Neural crest cell (in vitro differentiated cells): ENCODE results near the gene UBE2K. TPM values are rescaled to one million over a fixed set of nuclear protein-coding genes. Genes with fewer than 3 reads are reported as not detected.
"Not testable (repeated sequence)": the region's sequence is repeated elsewhere in the genome, so short reads cannot be mapped to it uniquely, and the experiment has no call there.

Source experiments
- DNase-seq: peaks from one replicate; pipeline ENCODE4 v3.0.0; 2021; ENCODE audit warnings: low read depth, mixed read lengths, low spot score
- H3K27ac Mint-ChIP-seq: one replicate; pipeline ENCODE4 v1.8.0; 2021; ENCODE audit warnings: mild to moderate bottlenecking, mixed read lengths; ENCODE audit not compliant: unreplicated experiment
- H3K27me3 Mint-ChIP-seq: 2 replicates; pipeline ENCODE4 v1.8.0; 2021; ENCODE audit warnings: low read depth, mild to moderate bottlenecking, mixed read lengths
- H3K36me3 Mint-ChIP-seq: 2 replicates; pipeline ENCODE4 v1.8.0; 2021; ENCODE audit warnings: low read depth, mild to moderate bottlenecking, mixed read lengths
- H3K4me1 Mint-ChIP-seq: 2 replicates; pipeline ENCODE4 v1.8.0; 2021; ENCODE audit warnings: mixed read lengths
- H3K4me3 Mint-ChIP-seq: one replicate; pipeline ENCODE4 v1.8.0; 2021; ENCODE audit warnings: mild to moderate bottlenecking, mixed read lengths
- H3K9me3 Mint-ChIP-seq: 2 replicates; pipeline ENCODE4 v1.8.0; 2021; ENCODE audit warnings: mixed read lengths
- total RNA-seq: library from RNA; stranded (reverse); gene quantifications from 2 replicates; pipeline ENCODE4 v1.2.1, GENCODE V29; 2021
- TF ChIP-seq, protein P1 (sequence below): fragments of 200-600 bp; sonication (generic); conservative IDR thresholded peaks from 2 replicates; pipeline ENCODE4 v1.5.0; 2021; ENCODE audit warnings: antibody characterized with exemption, mild to moderate bottlenecking

UBE2K gene
- total RNA-seq, 1 donor from 2014 or later, result 79.3 TPM

DNA sequence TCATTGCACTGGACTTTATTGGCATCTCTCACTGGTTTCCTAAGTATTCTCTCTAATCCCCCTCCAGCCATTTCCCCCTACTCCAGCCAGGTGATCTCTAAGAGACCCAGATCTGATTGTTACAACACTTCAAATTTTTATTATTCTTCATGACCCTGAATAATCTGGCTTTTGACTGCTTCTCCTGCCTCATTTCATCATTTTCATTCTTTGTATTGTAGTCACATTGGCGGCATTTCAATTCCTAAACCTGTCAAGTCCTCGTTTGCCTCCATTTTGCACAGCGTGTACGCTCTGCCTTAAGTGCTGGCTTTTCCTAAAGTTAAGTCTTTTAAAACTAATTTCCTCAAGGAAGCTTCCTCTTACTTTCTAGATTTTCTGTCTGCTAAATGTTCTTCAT lies 31.6 kb downstream of the UBE2K start:
- H3K4me1 Mint-ChIP-seq, result peaks cover 21% of the 10 kb centered on the region
- no peak overlapping the region for H3K4me3 Mint-ChIP-seq
- no peaks in the 10 kb centered on the region for H3K27me3 Mint-ChIP-seq
- no peak for DNase-seq
- H3K9me3 Mint-ChIP-seq, result no peaks in the 10 kb centered on the region
- peak overlapping the region; percentile 23 for H3K27ac Mint-ChIP-seq
- TF ChIP-seq, protein P1, sequence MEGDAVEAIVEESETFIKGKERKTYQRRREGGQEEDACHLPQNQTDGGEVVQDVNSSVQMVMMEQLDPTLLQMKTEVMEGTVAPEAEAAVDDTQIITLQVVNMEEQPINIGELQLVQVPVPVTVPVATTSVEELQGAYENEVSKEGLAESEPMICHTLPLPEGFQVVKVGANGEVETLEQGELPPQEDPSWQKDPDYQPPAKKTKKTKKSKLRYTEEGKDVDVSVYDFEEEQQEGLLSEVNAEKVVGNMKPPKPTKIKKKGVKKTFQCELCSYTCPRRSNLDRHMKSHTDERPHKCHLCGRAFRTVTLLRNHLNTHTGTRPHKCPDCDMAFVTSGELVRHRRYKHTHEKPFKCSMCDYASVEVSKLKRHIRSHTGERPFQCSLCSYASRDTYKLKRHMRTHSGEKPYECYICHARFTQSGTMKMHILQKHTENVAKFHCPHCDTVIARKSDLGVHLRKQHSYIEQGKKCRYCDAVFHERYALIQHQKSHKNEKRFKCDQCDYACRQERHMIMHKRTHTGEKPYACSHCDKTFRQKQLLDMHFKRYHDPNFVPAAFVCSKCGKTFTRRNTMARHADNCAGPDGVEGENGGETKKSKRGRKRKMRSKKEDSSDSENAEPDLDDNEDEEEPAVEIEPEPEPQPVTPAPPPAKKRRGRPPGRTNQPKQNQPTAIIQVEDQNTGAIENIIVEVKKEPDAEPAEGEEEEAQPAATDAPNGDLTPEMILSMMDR, result no peak
- peaks cover 3% of the 10 kb centered on the region for H3K36me3 Mint-ChIP-seq

DNA sequence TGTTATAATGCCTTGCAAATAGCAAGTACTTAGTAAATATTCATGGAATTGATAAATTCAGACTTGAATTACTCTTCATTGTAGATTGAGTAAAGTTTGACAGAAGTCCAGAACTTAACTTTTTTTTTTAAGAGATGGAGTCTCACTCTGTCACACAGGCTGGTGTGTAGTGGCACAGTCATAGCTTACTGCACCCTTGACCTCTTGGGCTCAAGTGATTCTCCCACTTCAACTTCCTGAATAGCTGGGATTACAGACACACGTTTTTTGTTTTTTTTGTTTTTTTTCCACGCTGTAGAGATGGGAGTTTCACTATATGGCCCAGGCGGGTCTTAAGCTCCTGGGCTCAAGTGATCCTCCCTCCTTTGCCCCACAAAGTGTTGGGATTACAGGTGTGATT lies 32.1 kb downstream of the UBE2K start:
- no peaks in the 10 kb centered on the region for H3K9me3 Mint-ChIP-seq
- no peak overlapping the region for H3K4me3 Mint-ChIP-seq
- H3K4me1 Mint-ChIP-seq, result peaks cover 17% of the 10 kb centered on the region
- no peak for DNase-seq
- H3K27ac Mint-ChIP-seq, result no peak overlapping the region
- TF ChIP-seq, protein P1, result no peak
- no peaks in the 10 kb centered on the region for H3K27me3 Mint-ChIP-seq
- peaks cover 3% of the 10 kb centered on the region for H3K36me3 Mint-ChIP-seq

DNA sequence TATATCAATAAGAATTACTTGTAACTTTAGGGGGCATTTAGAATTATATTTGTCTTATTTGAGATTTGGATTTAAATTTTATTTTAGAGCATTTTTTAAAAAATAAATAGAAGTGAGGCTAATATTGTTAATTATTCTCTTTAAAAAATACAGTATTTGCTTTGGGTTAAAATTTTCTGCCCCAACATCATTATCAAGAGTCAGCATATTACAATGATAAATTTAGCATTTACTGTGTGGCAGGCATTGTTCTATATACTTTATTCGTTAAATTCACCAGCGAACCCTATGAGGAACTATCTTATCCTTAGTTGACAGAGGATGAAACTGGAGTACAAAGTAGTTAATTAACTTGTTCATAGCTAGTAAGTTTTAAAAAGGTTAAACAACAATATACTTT lies 34.0 kb downstream of the UBE2K start:
- peaks cover 17% of the 10 kb centered on the region for H3K4me1 Mint-ChIP-seq
- peaks cover 3% of the 10 kb centered on the region for H3K36me3 Mint-ChIP-seq
- H3K27me3 Mint-ChIP-seq, result no peaks in the 10 kb centered on the region
- TF ChIP-seq, protein P1, result no peak
- H3K4me3 Mint-ChIP-seq, result no peak overlapping the region
- H3K27ac Mint-ChIP-seq, result no peak overlapping the region
- H3K9me3 Mint-ChIP-seq, result no peaks in the 10 kb centered on the region
- no peak for DNase-seq

DNA sequence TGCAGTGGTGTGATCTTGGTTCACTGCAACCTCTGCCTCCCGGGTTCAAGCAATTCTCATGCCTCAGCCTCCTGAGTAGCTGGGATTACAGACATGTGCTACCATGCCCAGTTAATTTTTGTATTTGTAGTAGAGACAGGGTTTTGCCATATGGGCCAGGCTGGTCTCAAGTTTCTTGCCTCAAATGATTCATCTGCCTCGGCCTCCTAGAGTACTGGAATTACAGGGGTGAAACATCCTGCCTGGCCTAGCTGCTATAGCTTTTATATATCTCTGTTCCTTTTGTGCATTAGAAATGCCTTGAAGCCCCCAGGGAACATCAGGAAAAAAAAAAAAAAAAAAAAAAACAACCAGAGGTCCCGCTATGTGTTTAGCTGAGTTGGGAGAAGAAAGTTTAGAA lies 34.8 kb downstream of the UBE2K start:
- TF ChIP-seq, protein P1, result no peak
- no peak overlapping the region for H3K27ac Mint-ChIP-seq
- DNase-seq, result no peak

DNA sequence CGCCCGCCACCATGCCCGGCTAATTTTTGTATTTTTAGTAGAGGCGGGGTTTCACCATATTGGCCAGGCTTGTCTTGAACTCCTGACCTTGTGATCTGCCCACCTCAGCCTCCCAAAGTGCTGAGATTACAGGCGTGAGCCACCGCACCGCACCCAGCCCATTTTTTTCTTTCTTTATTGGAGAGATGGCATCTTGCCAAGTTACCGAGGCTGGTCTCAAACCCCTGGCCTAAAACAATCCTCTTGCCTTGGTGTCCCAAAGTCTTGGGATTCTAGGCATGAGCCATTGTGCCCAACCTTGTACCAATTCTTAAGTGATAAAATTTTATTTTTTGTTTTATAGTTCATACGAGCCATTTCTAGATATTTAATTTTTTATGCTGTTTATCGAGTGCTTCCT lies 41.7 kb downstream of the UBE2K start:
- DNase-seq, H3K27me3 Mint-ChIP-seq, H3K4me1 Mint-ChIP-seq, H3K27ac Mint-ChIP-seq, H3K36me3 Mint-ChIP-seq, H3K9me3 Mint-ChIP-seq, H3K4me3 Mint-ChIP-seq: not testable (repeated sequence)

More for the DNA sequence above, 34.8 kb downstream of the UBE2K start:
- peaks cover 17% of the 10 kb centered on the region for H3K4me1 Mint-ChIP-seq
- H3K4me3 Mint-ChIP-seq, result no peak overlapping the region
- H3K36me3 Mint-ChIP-seq, result peaks cover 3% of the 10 kb centered on the region
- H3K9me3 Mint-ChIP-seq, result no peaks in the 10 kb centered on the region
- no peaks in the 10 kb centered on the region for H3K27me3 Mint-ChIP-seq

DNA sequence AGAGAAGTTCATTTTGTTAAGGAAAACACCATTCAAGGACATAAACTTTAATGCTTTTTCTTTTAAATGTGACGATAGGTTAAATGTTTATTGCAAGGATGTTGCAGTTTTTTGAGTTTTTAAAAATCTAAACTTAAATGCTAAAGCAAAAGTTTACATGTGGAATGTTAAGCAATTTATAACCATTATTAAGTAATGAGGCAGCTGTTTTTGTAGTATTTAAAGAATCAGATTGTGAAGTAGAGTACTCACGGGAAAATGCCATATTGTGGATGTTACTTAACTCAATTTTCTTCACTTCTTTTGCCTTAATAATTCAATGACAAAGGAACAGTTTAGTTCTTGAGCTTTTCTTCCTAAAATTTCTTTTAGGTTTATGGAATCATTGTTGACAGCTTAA lies 43.5 kb downstream of the UBE2K start:
- no peak overlapping the region for H3K27ac Mint-ChIP-seq

More for the DNA sequence above, 43.5 kb downstream of the UBE2K start:
- Mint-ChIP-seq H3K4me1 (no peaks in the 10 kb centered on the region), H3K4me3 (no peak overlapping the region), H3K9me3 (no peaks in the 10 kb centered on the region), H3K27me3 (no peaks in the 10 kb centered on the region), H3K36me3 (no peaks in the 10 kb centered on the region)
- no peak for DNase-seq
- TF ChIP-seq, protein P1, result no peak
